ENCODE results near the gene CAB39L.

- TF ChIP-seq CTCF (IDR thresholded peaks at IDR 0.05) (no peak), POLR2A (IDR thresholded peaks at IDR 0.05) (no peak)
Measured at GRCh38 chr13:49265822-49266221, 178.0 kb downstream of the CAB39L start.
